ENCODE measurements around the gene ADGRB3. TPM values are rescaled to one million over a fixed set of nuclear protein-coding genes. Genes with fewer than 3 reads are reported as not detected.

ADGRB3 gene
- total and polyA plus RNA-seq, 4 donors: 0.21 to 2.3 (median 0.48) TPM

- no peak for TF ChIP-seq GABPA (IDR thresholded peaks at IDR 0.05 in 1 of 2, conservative IDR thresholded peaks at IDR 0.05 in 1 of 2)
- TF ChIP-seq FOXA2 (IDR thresholded peaks at IDR 0.05): no peak
- no peak for TF ChIP-seq FOXA1 (IDR thresholded peaks at IDR 0.05)
- no peak for TF ChIP-seq HNF4A (conservative IDR thresholded peaks at IDR 0.05)
- no peak for TF ChIP-seq HNF4G (IDR thresholded peaks at IDR 0.05)
- no peak for TF ChIP-seq TAF1 (conservative IDR thresholded peaks at IDR 0.05)
- no peak for TF ChIP-seq RXRA (IDR thresholded peaks at IDR 0.05)
These were observed 191.4 kb downstream of the ADGRB3 start (continued) for GRCh38 chr6:68826501-68826900.

GRCh38 chr6:68834551-68834950 lies 199.5 kb downstream of the ADGRB3 start:
- TF ChIP-seq REST (IDR thresholded peaks at IDR 0.05) (no peak), SP1 (IDR thresholded peaks at IDR 0.05) (no peak), GABPA (IDR thresholded peaks at IDR 0.05 in 1 of 2, conservative IDR thresholded peaks at IDR 0.05 in 1 of 2) (no peak), ATF3 (IDR thresholded peaks at IDR 0.05) (no peak), EGR1 (IDR thresholded peaks at IDR 0.05; ENCODE audit: low read depth in 2 of 2) (no peak), JUND (IDR thresholded peaks at IDR 0.05) (no peak), RXRA (IDR thresholded peaks at IDR 0.05) (no peak), YY1 (IDR thresholded peaks at IDR 0.05) (no peak)
- 48% methylated on average over 5 of the region's 5 CpGs for WGBS
- Histone ChIP-seq H3K36me3 (ENCODE audit: control insufficient read depth in 4 of 4, insufficient read depth in 3 of 4, low read depth in 1 of 4, low read length in 3 of 4) (no peaks in the 10 kb centered on the region), H3K4me3 (ENCODE audit: low read depth in 1 of 3, low read length in 3 of 3) (no peak overlapping the region), H3K9me3 (ENCODE audit: control insufficient read depth in 4 of 4, low read length in 3 of 4) (no peaks in the 10 kb centered on the region), H3K9ac (ENCODE audit: low read depth in 1 of 2, low read length in 2 of 2) (no peak overlapping the region), H3K4me1 (ENCODE audit: control insufficient read depth in 4 of 4, insufficient read depth in 4 of 4, low read length in 3 of 4) (no peaks in the 10 kb centered on the region), H3K27me3 (ENCODE audit: control insufficient read depth in 4 of 4, insufficient read depth in 4 of 4, low read length in 3 of 4) (peaks cover 0 to 4% (median 0%) of the 10 kb centered on the region in 4 donors), H3K27ac (ENCODE audit: low read depth in 1 of 2, low read length in 2 of 2) (no peak overlapping the region)
- no peak for DNase-seq (ENCODE audit: low spot score)

GRCh38 chr6:68838571-68838970 lies 203.5 kb downstream of the ADGRB3 start:
- TF ChIP-seq EGR1 (IDR thresholded peaks at IDR 0.05; ENCODE audit: low read depth in 2 of 2) (no peak), FOXA2 (IDR thresholded peaks at IDR 0.05) (no peak), RAD21 (IDR thresholded peaks at IDR 0.05) (no peak), GABPA (IDR thresholded peaks at IDR 0.05 in 1 of 2, conservative IDR thresholded peaks at IDR 0.05 in 1 of 2) (no peak), SP1 (IDR thresholded peaks at IDR 0.05) (no peak), HNF4G (IDR thresholded peaks at IDR 0.05) (no peak), HNF4A (conservative IDR thresholded peaks at IDR 0.05) (no peak), YY1 (IDR thresholded peaks at IDR 0.05) (no peak), FOXA1 (IDR thresholded peaks at IDR 0.05) (no peak), ZBTB33 (IDR thresholded peaks at IDR 0.05) (no peak), NR2F2 (IDR thresholded peaks at IDR 0.05) (no peak), JUND (IDR thresholded peaks at IDR 0.05) (no peak), RXRA (IDR thresholded peaks at IDR 0.05) (no peak)
- no peak overlapping the region for H3K9ac ChIP-seq (ENCODE audit: low read depth in 1 of 2, low read length in 2 of 2)
- H3K27me3 ChIP-seq (ENCODE audit: control insufficient read depth in 4 of 4, insufficient read depth in 4 of 4, low read length in 3 of 4): peaks cover 0 to 4% (median 0%) of the 10 kb centered on the region in 4 donors
- no peaks in the 10 kb centered on the region for H3K4me1 ChIP-seq (ENCODE audit: control insufficient read depth in 4 of 4, insufficient read depth in 4 of 4, low read length in 3 of 4)
- no peak for DNase-seq (ENCODE audit: low spot score)
- H3K9me3 ChIP-seq (ENCODE audit: control insufficient read depth in 4 of 4, low read length in 3 of 4): no peaks in the 10 kb centered on the region
- H3K27ac ChIP-seq (ENCODE audit: low read depth in 1 of 2, low read length in 2 of 2): no peak overlapping the region
- no peak overlapping the region for H3K4me3 ChIP-seq (ENCODE audit: low read depth in 1 of 3, low read length in 3 of 3)
- H3K36me3 ChIP-seq (ENCODE audit: control insufficient read depth in 4 of 4, insufficient read depth in 3 of 4, low read depth in 1 of 4, low read length in 3 of 4): no peaks in the 10 kb centered on the region
